Endothelial cell of umbilical vein (primary cell): ENCODE results near the gene FHOD3. TPM values are rescaled to one million over a fixed set of nuclear protein-coding genes. Genes with fewer than 3 reads are reported as not detected.

Experiments used
- BruUV-seq: library from RNA; stranded (reverse); fragments of 400-500 nt; replicated peaks from 2 replicates; lab custom pipeline; 2021; lab: Mats Ljungman, UMichigan
- CTCF ChIA-PET: fragments of 300-600, 350-600 bp; sonication (Branson Sonifier 250); formaldehyde crosslinking; loops from one replicate; lab custom pipeline; 2021; ENCODE audit warnings: antibody characterized with exemption, inconsistent platforms; lab: Charles Lee
- POLR2A ChIA-PET: fragments of 300-600, 350-600 bp; sonication (Branson Sonifier 250); formaldehyde crosslinking; loops from one replicate; lab custom pipeline; 2021; ENCODE audit warnings: antibody characterized with exemption, inconsistent platforms; lab: Charles Lee
- DNase-seq: peaks from one replicate; pipeline ENCODE4 v3.0.0-alpha.2; 2011; ENCODE audit warnings: low read depth, low spot score
- FAIRE-seq: peaks from 2 replicates; lab custom pipeline; 2011; peaks lifted over from hg19 to GRCh38; lab: Jason Lieb, UNC
- H2AFZ ChIP-seq: 2 replicates; pipeline ENCODE4 v1.6.0; 2012; ENCODE audit warnings: low read depth, low read length, control low read depth, inconsistent platforms
- H3K27ac ChIP-seq: 2 replicates; pipeline ENCODE4 v1.5.1; 2011; ENCODE audit warnings: low read depth, mild to moderate bottlenecking, control low read depth, low read length, moderate library complexity; ENCODE audit not compliant: insufficient read depth
- H3K27me3 ChIP-seq, 2 experiments: 2 replicates each; pipeline versions ENCODE4 v1.6.0 to v1.6.1; 2011; ENCODE audit warnings: low read length in 2 of 2, mixed read lengths in 1 of 2; ENCODE audit not compliant: control insufficient read depth in 2 of 2, insufficient read depth in 2 of 2
- H3K36me3 ChIP-seq, 2 experiments: 2 replicates in 1 of 2; 3 replicates in 1 of 2; pipeline ENCODE4 v1.5.1; 2011; ENCODE audit warnings: low read length in 2 of 2, mild to moderate bottlenecking in 1 of 2, moderate library complexity in 1 of 2; ENCODE audit not compliant: control insufficient read depth in 2 of 2, insufficient read depth in 2 of 2; ENCODE audit errors: extremely low read depth in 1 of 2
- H3K4me1 ChIP-seq: 3 replicates; pipeline ENCODE4 v1.5.1; 2011; ENCODE audit warnings: mild to moderate bottlenecking, low read length; ENCODE audit not compliant: control insufficient read depth, insufficient read depth; ENCODE audit errors: extremely low read depth
- H3K4me2 ChIP-seq: 2 replicates; pipeline ENCODE4 v1.6.1; 2011; ENCODE audit warnings: low read length, control low read depth, mixed read lengths; ENCODE audit not compliant: insufficient read depth
- H3K4me3 ChIP-seq, 3 experiments: fragments of 200-600 bp in 1 of 3; sonication (generic), shearing (Covaris generic) in 1 of 3; replicated peaks in 1 of 3; 2 replicates each; pipeline ENCODE4 v1.5.1; 2011 to 2016; ENCODE audit warnings: control low read depth in 3 of 3, low read length in 3 of 3, mild to moderate bottlenecking in 2 of 3, inconsistent platforms in 1 of 3, low read depth in 1 of 3, moderate library complexity in 1 of 3; ENCODE audit not compliant: insufficient read depth in 1 of 3
- H3K79me2 ChIP-seq: 2 replicates; pipeline ENCODE4 v1.6.0; 2012; ENCODE audit warnings: low read length, inconsistent platforms; ENCODE audit not compliant: control insufficient read depth, insufficient read depth
- H3K9ac ChIP-seq: replicated peaks from 2 replicates; pipeline ENCODE3; 2011; ENCODE audit warnings: low read length, control low read depth; ENCODE audit not compliant: insufficient read depth; ENCODE audit errors: extremely low read depth
- H3K9me1 ChIP-seq: replicated peaks from 3 replicates; pipeline ENCODE4 v1.6.0; 2011; ENCODE audit warnings: mild to moderate bottlenecking, low read length; ENCODE audit not compliant: control insufficient read depth, insufficient read depth; ENCODE audit errors: extremely low read depth
- H3K9me3 ChIP-seq: replicated peaks from 2 replicates; pipeline ENCODE4 v1.5.1; 2012; ENCODE audit warnings: low read length, inconsistent platforms; ENCODE audit not compliant: control insufficient read depth, insufficient read depth
- H4K20me1 ChIP-seq: replicated peaks from 2 replicates; pipeline ENCODE3; 2011; ENCODE audit warnings: mild to moderate bottlenecking, low read length; ENCODE audit not compliant: control insufficient read depth, insufficient read depth; ENCODE audit errors: extremely low read depth
- EZH2 ChIP-seq: IDR thresholded peaks from 2 replicates; pipeline ENCODE4 v1.6.1; 2012; ENCODE audit warnings: borderline replicate concordance, low read depth, mild to moderate bottlenecking, moderate library complexity, low read length, inconsistent platforms; ENCODE audit not compliant: severe bottlenecking
- FOS ChIP-seq: IDR thresholded peaks from 2 replicates; pipeline ENCODE4 v1.6.1; 2011; ENCODE audit warnings: mild to moderate bottlenecking, low read length, moderate library complexity, borderline replicate concordance; ENCODE audit not compliant: insufficient read depth
- GATA2 ChIP-seq: IDR thresholded peaks from 2 replicates; pipeline ENCODE4 v1.7.0; 2011; ENCODE audit warnings: low read depth, mild to moderate bottlenecking, moderate library complexity, mixed read lengths, low read length; ENCODE audit not compliant: insufficient read length, insufficient read depth
- JUN ChIP-seq: IDR thresholded peaks from 2 replicates; pipeline ENCODE4 v1.6.1; 2011; ENCODE audit warnings: borderline replicate concordance, low read depth; ENCODE audit not compliant: insufficient read length, insufficient read depth
- MYC ChIP-seq: IDR thresholded peaks from one replicate; pipeline ENCODE4 v1.6.1; 2011; ENCODE audit warnings: mild to moderate bottlenecking, low read depth, low read length
- POLR2A ChIP-seq: IDR thresholded peaks from 2 replicates; pipeline ENCODE4 v1.6.1; 2012; ENCODE audit warnings: low read depth, mild to moderate bottlenecking, control low read depth, low read length
- POLR2AphosphoS5 ChIP-seq: IDR thresholded peaks from 2 replicates; pipeline ENCODE4 v1.6.1; 2012; ENCODE audit warnings: low read depth, mild to moderate bottlenecking, control low read depth, low read length, moderate library complexity; ENCODE audit not compliant: insufficient read depth
- dilution Hi-C: fragments of 300-500 bp; cut with MboI; formaldehyde crosslinking; loops from one replicate; pipeline ENCODE4 v1.15.0; 2019; ENCODE audit warnings: low sequenced_read_pairs; ENCODE audit not compliant: extremely low pct_ligation_motif_present
- intact Hi-C: fragments of 100-400 bp; cut with micrococcal nuclease; formaldehyde crosslinking; loops from one replicate; pipeline ENCODE4 v1.10.0; 2022
- polyA plus RNA-seq, 4 experiments: library from polyadenylated mRNA; depleted of rRNA in 3 of 4; stranded (reverse) in 3 of 4; unstranded in 1 of 4; fragments of >200 nt; gene quantifications; 2 replicates each; pipeline versions ENCODE4 v1.2.1 to v1.2.3, GENCODE V29; 2011 to 2012; ENCODE audit warnings: missing spikeins in 1 of 4
- total RNA-seq: library from RNA; stranded (reverse); gene quantifications from 2 replicates; pipeline ENCODE4 v1.2.3, GENCODE V29; 2021
- TF ChIP-seq, protein P1 (sequence below): IDR thresholded peaks from 2 replicates; pipeline ENCODE4 v1.6.1; 2011; ENCODE audit not compliant: insufficient read depth, insufficient read length
- TF ChIP-seq, protein P2 (sequence below), 2 donors: IDR thresholded peaks; 1 replicate in 1 of 2; 2 replicates in 1 of 2; pipeline ENCODE4 v1.5.1; 2011; ENCODE audit warnings: low read length in 2 of 2, mild to moderate bottlenecking in 2 of 2, moderate library complexity in 2 of 2, control low read depth in 1 of 2, inconsistent platforms in 1 of 2, low read depth in 1 of 2; ENCODE audit not compliant: insufficient read depth in 1 of 2; ENCODE audit errors: extremely low read depth in 1 of 2

FHOD3 gene
- total and polyA plus RNA-seq, 2 donors (not counting 3 experiments of a cell fraction or from before 2014, with no cell fraction given), result 0.06 to 1.5 TPM

DNA sequence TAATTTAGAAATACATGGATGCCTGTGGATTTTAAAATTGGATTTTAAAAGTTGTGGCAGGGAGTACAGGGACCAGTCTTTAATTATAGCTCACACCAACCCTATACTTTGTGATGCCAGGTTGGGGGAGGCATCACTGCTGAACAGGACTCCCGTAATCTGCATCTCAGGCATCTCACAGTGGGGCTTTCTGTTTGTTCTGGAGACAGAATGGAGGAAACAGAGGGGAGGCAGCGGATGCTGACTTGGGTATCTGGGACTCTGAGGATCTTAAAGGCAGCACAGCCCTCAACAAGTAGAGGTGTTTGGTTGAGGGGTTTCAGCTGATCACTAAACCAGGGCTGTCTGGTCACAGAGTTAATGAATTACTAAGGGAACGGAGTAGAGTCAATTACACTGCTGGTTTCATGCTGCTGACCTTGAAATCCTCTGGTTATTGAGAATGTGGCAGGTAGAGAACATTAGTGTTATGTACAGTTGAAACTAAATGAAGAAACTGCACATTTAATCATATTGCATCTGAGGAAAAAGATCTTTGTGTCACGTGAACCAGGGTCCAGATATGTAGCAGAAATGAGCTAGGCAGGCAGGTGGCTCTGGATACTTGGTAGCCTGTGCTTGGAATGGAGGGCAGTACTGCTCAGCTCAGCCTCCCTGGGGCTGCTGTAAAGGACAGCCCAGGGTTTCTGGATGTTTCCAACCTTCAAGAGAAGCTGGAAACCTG, 40.3 kb downstream of the FHOD3 start:
- ChIA-PET POLR2A (no interaction called here), CTCF (interaction anchor here (1.2 to 1.7 kb wide), 4 partner anchors 10 to 242 kb away, joined by 3 to 5 read pairs (median 4); partner anchors contain the start of gene FHOD3)
- DNase-seq, result no peak
- Histone ChIP-seq H3K79me2 (no peaks in the 10 kb centered on the region), H3K9me1 (no peaks in the 10 kb centered on the region), H3K9me3 (no peaks in the 10 kb centered on the region), H3K4me1 (no peaks in the 10 kb centered on the region), H4K20me1 (no peaks in the 10 kb centered on the region), H3K27ac (no peak overlapping the region), H3K4me3 (no peak overlapping the region), H3K27me3 (no peaks in the 10 kb centered on the region), H3K36me3 (no peaks in the 10 kb centered on the region), H3K9ac (no peak overlapping the region), H2AFZ (no peak overlapping the region), H3K4me2 (no peak overlapping the region)
- no peak for FAIRE-seq
- no TSS peak for BruUV-seq
- TF ChIP-seq, protein P1, sequence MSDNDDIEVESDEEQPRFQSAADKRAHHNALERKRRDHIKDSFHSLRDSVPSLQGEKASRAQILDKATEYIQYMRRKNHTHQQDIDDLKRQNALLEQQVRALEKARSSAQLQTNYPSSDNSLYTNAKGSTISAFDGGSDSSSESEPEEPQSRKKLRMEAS, result no peak
- TF ChIP-seq FOS, result no peak
- no peak for TF ChIP-seq POLR2A
- TF ChIP-seq GATA2, result no peak
- TF ChIP-seq, protein P2, sequence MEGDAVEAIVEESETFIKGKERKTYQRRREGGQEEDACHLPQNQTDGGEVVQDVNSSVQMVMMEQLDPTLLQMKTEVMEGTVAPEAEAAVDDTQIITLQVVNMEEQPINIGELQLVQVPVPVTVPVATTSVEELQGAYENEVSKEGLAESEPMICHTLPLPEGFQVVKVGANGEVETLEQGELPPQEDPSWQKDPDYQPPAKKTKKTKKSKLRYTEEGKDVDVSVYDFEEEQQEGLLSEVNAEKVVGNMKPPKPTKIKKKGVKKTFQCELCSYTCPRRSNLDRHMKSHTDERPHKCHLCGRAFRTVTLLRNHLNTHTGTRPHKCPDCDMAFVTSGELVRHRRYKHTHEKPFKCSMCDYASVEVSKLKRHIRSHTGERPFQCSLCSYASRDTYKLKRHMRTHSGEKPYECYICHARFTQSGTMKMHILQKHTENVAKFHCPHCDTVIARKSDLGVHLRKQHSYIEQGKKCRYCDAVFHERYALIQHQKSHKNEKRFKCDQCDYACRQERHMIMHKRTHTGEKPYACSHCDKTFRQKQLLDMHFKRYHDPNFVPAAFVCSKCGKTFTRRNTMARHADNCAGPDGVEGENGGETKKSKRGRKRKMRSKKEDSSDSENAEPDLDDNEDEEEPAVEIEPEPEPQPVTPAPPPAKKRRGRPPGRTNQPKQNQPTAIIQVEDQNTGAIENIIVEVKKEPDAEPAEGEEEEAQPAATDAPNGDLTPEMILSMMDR (IDR thresholded peaks at IDR 0.05; ENCODE audit: extremely low read depth in 1 of 2, insufficient read depth in 1 of 2, low read depth in 1 of 2, low read length in 2 of 2), result no peak
- TF ChIP-seq MYC, result no peak
- TF ChIP-seq JUN, result no peak
- no peak for TF ChIP-seq POLR2AphosphoS5
- no peak for TF ChIP-seq EZH2
- dilution Hi-C loops (no loop called here), intact Hi-C loops (no loop called here)
